BE2C (cell line): Measurements from ENCODE around the gene B4GALNT1.
A peak's percentile ranks its signal among the peaks of the same experiment; 100 is the strongest.

Experiments
- DNase-seq: peaks from one replicate; pipeline ENCODE4 v3.0.0-alpha.2; 2020
- H3K27me3 ChIP-seq: fragments of 250-450 bp; sonication (Bioruptor Pico); 2 replicates; pipeline ENCODE4 v1.5.1; 2020; ENCODE audit warnings: mild to moderate bottlenecking
- H3K36me3 ChIP-seq: fragments of 250-450 bp; sonication (Bioruptor Pico); 2 replicates; pipeline ENCODE4 v1.5.1; 2020; ENCODE audit warnings: mild to moderate bottlenecking
- H3K4me1 ChIP-seq: fragments of 250-450 bp; sonication (Bioruptor Pico); 2 replicates; pipeline ENCODE4 v1.5.1; 2020
- H3K4me3 ChIP-seq: 2 replicates; pipeline ENCODE4 v1.5.1; 2011; ENCODE audit warnings: low read depth, low read length
- H3K9me3 ChIP-seq: fragments of 250-450 bp; sonication (Bioruptor Pico); 2 replicates; pipeline ENCODE4 v1.5.1; 2020
- CTCF ChIP-seq: IDR thresholded peaks from 2 replicates; pipeline ENCODE4 v1.5.1; 2012; ENCODE audit warnings: mild to moderate bottlenecking, low read depth, low read length

The B4GALNT1 gene

GRCh38 chr12:57612711-57613426 is 20.1 kb downstream of the B4GALNT1 start:
- no peak for DNase-seq
- H3K4me3 ChIP-seq = no peak overlapping the region
- no peak for TF ChIP-seq CTCF
- H3K27me3 ChIP-seq = no peaks in the 10 kb centered on the region
- H3K36me3 ChIP-seq = peaks cover 15% of the 10 kb centered on the region
- peaks cover 13% of the 10 kb centered on the region for H3K4me1 ChIP-seq
- H3K9me3 ChIP-seq = no peaks in the 10 kb centered on the region

GRCh38 chr12:57611827-57612710 is 20.9 kb downstream of the B4GALNT1 start:
- Histone ChIP-seq H3K4me1 (peaks cover 13% of the 10 kb centered on the region), H3K36me3 (peaks cover 15% of the 10 kb centered on the region), H3K4me3 (peak overlapping the region; percentile 72), H3K9me3 (no peaks in the 10 kb centered on the region), H3K27me3 (no peaks in the 10 kb centered on the region)
- TF ChIP-seq CTCF = no peak
- DNase-seq = no peak

- no peak for TF ChIP-seq CTCF
- peak within 1 kb of the TSS; percentile 72 for H3K4me3 ChIP-seq
- peaks cover 13% of the 10 kb centered on the region for H3K4me1 ChIP-seq
- no peaks in the 10 kb centered on the region for H3K27me3 ChIP-seq
- DNase-seq = peak; percentile 89
- peaks cover 15% of the 10 kb centered on the region for H3K36me3 ChIP-seq
- H3K9me3 ChIP-seq = no peaks in the 10 kb centered on the region
Observed at GRCh38 chr12:57611108-57611826, 21.7 kb downstream of the B4GALNT1 start, which contains the start of gene ARHGEF25. Gene ARHGEF25 (plus strand): TSS chr12:57611435. CDS start chr12:57611895, 460 bp downstream.

GRCh38 chr12:57610554-57611107 is 22.4 kb downstream of the B4GALNT1 start:
- peak overlapping the region; percentile 72 for H3K4me3 ChIP-seq
- DNase-seq = peak; percentile 58
- H3K36me3 ChIP-seq = peaks cover 10% of the 10 kb centered on the region
- H3K9me3 ChIP-seq = no peaks in the 10 kb centered on the region
- H3K27me3 ChIP-seq = no peaks in the 10 kb centered on the region
- TF ChIP-seq CTCF = no peak
- H3K4me1 ChIP-seq = peaks cover 14% of the 10 kb centered on the region

- no peak overlapping the region for H3K4me3 ChIP-seq
- DNase-seq = no peak
- peaks cover 7% of the 10 kb centered on the region for H3K36me3 ChIP-seq
Observed at GRCh38 chr12:57609781-57610553, 23.0 kb downstream of the B4GALNT1 start.

More at GRCh38 chr12:57609781-57610553, 23.0 kb downstream of the B4GALNT1 start:
- Histone ChIP-seq H3K27me3 (no peaks in the 10 kb centered on the region), H3K4me1 (peaks cover 17% of the 10 kb centered on the region), H3K9me3 (no peaks in the 10 kb centered on the region)
- no peak for TF ChIP-seq CTCF
